Measurements from ENCODE around the gene TGFB2.

The TGFB2 gene

GRCh38 chr1:218436346-218436745, 91.2 kb downstream of the TGFB2 start:
- no peak for TF ChIP-seq CTCF (IDR thresholded peaks at IDR 0.05; ENCODE audit: control extremely low read depth, extremely low read depth, low read depth, missing control alignments)
- CTCF ChIA-PET, result no interaction called here
- no peak for DNase-seq (ENCODE audit: extremely low spot score)
- POLR2A ChIA-PET, result no interaction called here

GRCh38 chr1:218436997-218437396, 91.9 kb downstream of the TGFB2 start:
- no peak for TF ChIP-seq CTCF (IDR thresholded peaks at IDR 0.05; ENCODE audit: control extremely low read depth, extremely low read depth, low read depth, missing control alignments)
- CTCF ChIA-PET, result no interaction called here
- no peak for DNase-seq (ENCODE audit: extremely low spot score)
- POLR2A ChIA-PET, result no interaction called here

- ChIA-PET POLR2A (no interaction called here), CTCF (interaction anchor here (0.7 to 1.3 kb wide), 2 partner anchors 18 to 58 kb away, joined by 3 to 4 read pairs; no protein-coding TSS in a partner anchor)
- no peak for DNase-seq (ENCODE audit: extremely low spot score)
- TF ChIP-seq CTCF (IDR thresholded peaks at IDR 0.05; ENCODE audit: control extremely low read depth, extremely low read depth, low read depth, missing control alignments), result no peak
These were observed 94.6 kb downstream of the TGFB2 start for GRCh38 chr1:218439541-218440295.

GRCh38 chr1:218443255-218443654, 98.1 kb downstream of the TGFB2 start:
- TF ChIP-seq CTCF (IDR thresholded peaks at IDR 0.05; ENCODE audit: control extremely low read depth, extremely low read depth, low read depth, missing control alignments), result no peak
- POLR2A ChIA-PET, result no interaction called here
- CTCF ChIA-PET, result no interaction called here
- DNase-seq (ENCODE audit: extremely low spot score), result no peak

- CTCF ChIA-PET, result interaction anchor here (1.1 kb wide), 1 partner anchor 77 kb away, joined by 3 read pairs; no protein-coding TSS in a partner anchor
- POLR2A ChIA-PET, result no interaction called here
- no peak for DNase-seq (ENCODE audit: extremely low spot score)
- TF ChIP-seq CTCF (IDR thresholded peaks at IDR 0.05; ENCODE audit: control extremely low read depth, extremely low read depth, low read depth, missing control alignments), result no peak
These were observed 99.0 kb downstream of the TGFB2 start for GRCh38 chr1:218444173-218444572.

GRCh38 chr1:218444588-218444987, 99.5 kb downstream of the TGFB2 start:
- ChIA-PET POLR2A (no interaction called here), CTCF (interaction anchor here (1.1 kb wide), 1 partner anchor 76 kb away, joined by 3 read pairs; no protein-coding TSS in a partner anchor)
- no peak for TF ChIP-seq CTCF (IDR thresholded peaks at IDR 0.05; ENCODE audit: control extremely low read depth, extremely low read depth, low read depth, missing control alignments)
- no peak for DNase-seq (ENCODE audit: extremely low spot score)

Measured in GM10248 (cell line).